Measurements from ENCODE around the gene REEP1. TPM values are rescaled to one million over a fixed set of nuclear protein-coding genes. Genes with fewer than 3 reads are reported as not detected.

REEP1 gene
- total RNA-seq, 4 donors from 2014 or later: 0.39 to 3.3 (median 1.7) TPM

DNA sequence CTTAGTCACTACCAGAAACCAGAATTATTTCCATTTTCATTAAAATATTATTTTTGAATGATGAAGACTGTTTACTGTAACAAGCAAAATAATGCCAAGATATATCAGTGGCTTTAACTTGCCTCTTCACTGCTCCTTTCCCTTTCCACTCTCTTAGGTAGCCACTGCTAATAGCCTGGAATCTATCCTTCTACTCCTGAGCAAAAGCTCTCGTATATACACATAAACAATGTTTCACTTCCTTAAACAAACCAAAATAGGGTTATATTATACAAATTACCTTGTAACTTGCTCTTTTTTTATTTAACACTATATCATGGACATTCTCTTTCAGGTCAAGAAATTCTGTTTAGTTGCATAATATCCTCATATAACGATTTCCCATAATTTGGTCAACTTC lies 163.0 kb downstream of the REEP1 start:
- Histone ChIP-seq H3K36me3 (peaks cover 2 to 73% (median 13%) of the 10 kb centered on the region in 3 donors), H3K9me3 (no peaks in the 10 kb centered on the region), H3K4me1 (peaks cover 0 to 8% (median 0%) of the 10 kb centered on the region in 4 donors), H3K27ac (no peak overlapping the region), H3K4me3 (no peak overlapping the region), H3K27me3 (no peaks in the 10 kb centered on the region)
- TF ChIP-seq POLR2A (IDR thresholded peaks at IDR 0.05): no peak
- TF ChIP-seq EP300 (IDR thresholded peaks at IDR 0.05): no peak
- WGBS, 2 donors: 69 to 74% methylated on average over 2 of the region's 2 CpGs
- no peak for DNase-seq (ENCODE audit: low spot score in 2 of 2)

GRCh38 chr2:86172610-86173009 lies 164.8 kb downstream of the REEP1 start:
- peaks cover 2 to 74% (median 17%) of the 10 kb centered on the region in 3 donors for H3K36me3 ChIP-seq
- TF ChIP-seq EP300 (IDR thresholded peaks at IDR 0.05) (no peak), POLR2A (IDR thresholded peaks at IDR 0.05) (no peak), CTCF (IDR thresholded peaks at IDR 0.05) (no peak)
- no peaks in the 10 kb centered on the region for H3K9me3 ChIP-seq
- peaks cover 0 to 8% (median 0%) of the 10 kb centered on the region in 4 donors for H3K4me1 ChIP-seq
- DNase-seq (ENCODE audit: low spot score in 2 of 2): no peak
- H3K4me3 ChIP-seq: no peak overlapping the region
- no peaks in the 10 kb centered on the region for H3K27me3 ChIP-seq
- H3K27ac ChIP-seq: no peak overlapping the region
- 23 to 38% methylated on average over 2 of the region's 2 CpGs for WGBS, 2 donors

DNA sequence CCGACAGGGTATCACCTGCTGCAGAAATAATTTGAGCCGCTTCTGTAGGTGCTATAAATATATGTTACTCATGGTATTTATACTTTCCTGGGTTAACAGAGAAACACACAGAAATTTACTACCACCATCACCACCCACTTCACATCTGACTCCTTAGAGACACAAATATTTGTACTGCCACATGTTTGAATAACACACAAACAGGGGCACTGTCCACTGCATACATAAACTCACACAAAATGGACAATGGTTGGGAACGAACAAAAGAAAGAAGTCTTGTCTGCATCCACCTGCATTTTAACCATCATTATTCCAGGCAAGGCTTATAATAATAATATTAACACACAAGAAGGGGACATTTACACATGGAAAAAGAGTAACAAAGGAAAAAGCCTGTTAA lies 166.1 kb downstream of the REEP1 start:
- WGBS, 2 donors: 79 to 83% methylated on average over 3 of the region's 3 CpGs
- Histone ChIP-seq H3K9me3 (no peaks in the 10 kb centered on the region), H3K4me3 (no peak overlapping the region), H3K36me3 (peaks cover 0 to 74% (median 17%) of the 10 kb centered on the region in 3 donors), H3K27me3 (no peaks in the 10 kb centered on the region), H3K4me1 (peaks cover 0 to 8% (median 0%) of the 10 kb centered on the region in 4 donors), H3K27ac (no peak overlapping the region)
- no peak for DNase-seq (ENCODE audit: low spot score in 2 of 2)
- TF ChIP-seq POLR2A (IDR thresholded peaks at IDR 0.05): no peak
- no peak for TF ChIP-seq CTCF (IDR thresholded peaks at IDR 0.05)

- peaks cover 0 to 76% (median 17%) of the 10 kb centered on the region in 3 donors for H3K36me3 ChIP-seq
- no peak overlapping the region for H3K4me3 ChIP-seq
- TF ChIP-seq EP300 (IDR thresholded peaks at IDR 0.05) (no peak), CTCF (IDR thresholded peaks at IDR 0.05) (no peak), POLR2A (IDR thresholded peaks at IDR 0.05) (no peak)
- H3K4me1 ChIP-seq: peaks cover 0 to 8% (median 0%) of the 10 kb centered on the region in 4 donors
- H3K9me3 ChIP-seq: no peaks in the 10 kb centered on the region
- no peak overlapping the region for H3K27ac ChIP-seq
- H3K27me3 ChIP-seq: no peaks in the 10 kb centered on the region
- no peak for DNase-seq (ENCODE audit: low spot score in 2 of 2)
- 94 to 97% methylated on average over 4 of the region's 4 CpGs for WGBS, 2 donors
These were observed 167.0 kb downstream of the REEP1 start for GRCh38 chr2:86170449-86170848.

Small RNA genes lying within 50 kb of the gene (small RNA-seq; reads per million reads assigned to genes)
- gene MIR4779: not detected
- not detected for gene RF00096
- gene RF00413: not detected

Other genes starting within 250 kb of the REEP1 start
- gene POLR1A, start 231.7 kb downstream of the REEP1 start, total RNA-seq: 10 to 100 TPM; 15.3 to 22.3 (median 19.8) TPM
- gene PTCD3, start 231.4 kb downstream of the REEP1 start, total RNA-seq: 100 to 1,000 TPM in 1 of 4 donors, 10 to 100 TPM in 3; 61.5 to 103 (median 73.7) TPM
- 10 to 100 TPM; 42.6 to 54.3 (median 46.6) TPM for gene IMMT, start 142.2 kb downstream of the REEP1 start, total RNA-seq
- 10 to 100 TPM in 3 of 4 donors, 1 to 10 TPM in 1; 8.6 to 18.4 (median 13.7) TPM for gene MRPL35, start 138.2 kb downstream of the REEP1 start, total RNA-seq
- gene KDM3A, start 103.7 kb upstream of the REEP1 start, total RNA-seq: 10 to 100 TPM; 39.9 to 62.1 (median 52.0) TPM
- 100 to 1,000 TPM in 3 of 4 donors, 10 to 100 TPM in 1; 87.0 to 155 (median 129) TPM for gene CHMP3, start 225.8 kb upstream of the REEP1 start, total RNA-seq